ENCODE data around the gene OST4.

The OST4 gene

DNA sequence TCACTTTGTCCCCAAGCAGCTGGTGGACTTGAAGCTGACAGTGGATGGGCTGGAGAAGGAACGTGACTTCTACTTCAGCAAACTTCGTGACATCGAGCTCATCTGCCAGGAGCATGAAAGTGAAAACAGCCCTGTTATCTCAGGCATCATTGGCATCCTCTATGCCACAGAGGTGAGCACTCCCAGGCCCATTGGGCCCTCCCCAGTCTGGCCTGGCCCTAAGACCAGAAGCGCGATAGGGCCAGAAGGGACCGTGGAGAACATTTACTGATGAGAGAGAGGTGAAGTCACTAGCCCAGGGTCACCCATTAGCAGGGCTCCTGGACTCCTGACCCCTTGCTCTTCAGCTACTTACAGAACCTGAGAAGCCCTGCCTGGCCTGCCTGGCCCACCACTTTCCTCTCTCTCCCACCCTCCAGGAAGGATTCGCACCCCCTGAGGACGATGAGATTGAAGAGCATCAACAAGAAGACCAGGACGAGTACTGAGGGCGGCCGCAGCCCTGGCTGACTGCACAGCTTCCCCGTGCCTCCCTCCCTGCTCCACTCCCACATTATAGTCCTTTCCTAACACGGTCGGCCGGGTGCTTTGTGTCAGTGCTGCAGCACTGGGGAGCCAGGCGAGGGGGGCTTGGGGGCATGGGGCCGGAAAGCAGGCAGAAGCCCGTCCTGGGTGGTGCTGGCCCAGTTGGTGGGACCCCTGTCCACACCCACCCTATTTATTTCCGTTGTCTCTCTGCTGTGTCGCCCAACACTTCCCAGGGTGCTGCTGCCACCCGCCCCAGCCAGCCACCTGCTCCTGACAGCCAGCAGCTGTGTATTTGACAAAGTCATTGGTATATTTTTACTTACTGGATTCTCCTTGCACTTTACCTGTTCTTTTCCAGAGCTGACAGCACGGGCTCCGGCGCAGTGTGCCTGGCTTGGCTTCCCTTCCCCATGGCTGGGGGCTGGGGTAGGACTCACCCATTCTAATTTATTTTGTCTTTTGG, 45.3 kb downstream of the OST4 start:
- no peak for DNase-seq (ENCODE audit: low read depth in 2 of 2)

DNA sequence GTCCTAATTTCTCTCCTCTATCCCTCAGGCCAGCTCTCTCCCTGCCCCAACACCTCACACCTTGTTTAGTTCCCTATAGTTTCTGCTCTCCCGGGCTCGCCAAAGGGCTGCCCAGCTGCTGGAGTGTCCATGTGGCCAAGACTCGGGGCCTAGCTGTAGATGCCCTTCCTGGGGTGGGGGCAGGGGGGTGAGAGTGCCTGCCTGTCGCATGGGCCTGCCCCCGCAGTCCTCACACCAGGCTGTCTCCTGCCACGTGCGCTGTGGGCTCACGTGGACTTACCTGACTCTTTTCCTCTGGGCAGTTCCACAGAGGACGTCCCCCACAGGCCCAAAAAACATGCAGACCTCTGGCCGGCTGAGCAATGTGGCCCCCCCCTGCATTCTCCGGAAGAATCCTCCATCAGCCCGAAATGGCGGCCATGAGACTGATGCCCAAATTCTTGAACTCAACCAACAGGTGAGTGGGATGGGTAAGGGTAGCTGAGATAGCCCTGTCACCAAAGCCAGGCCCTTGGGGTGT, 46.1 kb downstream of the OST4 start:
- no peak for DNase-seq (ENCODE audit: low read depth in 2 of 2)

DNA sequence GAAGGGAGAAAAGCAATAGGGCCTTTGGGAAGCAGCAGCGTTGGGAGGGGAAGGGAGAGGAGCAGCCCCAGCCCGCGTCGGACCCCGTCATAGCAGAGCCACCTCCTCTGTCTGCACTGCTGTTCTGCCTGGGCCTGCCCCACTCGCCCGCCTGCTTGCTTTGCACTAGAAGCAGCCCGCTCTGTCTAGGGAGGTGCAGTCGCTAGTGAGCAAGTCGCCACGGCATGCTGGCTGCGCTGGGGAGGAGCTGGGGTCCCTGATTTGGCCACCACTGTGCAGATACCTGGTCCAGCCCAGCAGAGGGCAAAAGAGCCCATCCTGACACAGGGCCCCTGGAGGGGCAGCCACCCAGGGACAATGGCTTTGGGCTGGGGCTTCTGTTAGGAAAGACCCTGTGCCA, 46.6 kb downstream of the OST4 start:
- DNase-seq (ENCODE audit: low read depth in 2 of 2) = no peak

DNA sequence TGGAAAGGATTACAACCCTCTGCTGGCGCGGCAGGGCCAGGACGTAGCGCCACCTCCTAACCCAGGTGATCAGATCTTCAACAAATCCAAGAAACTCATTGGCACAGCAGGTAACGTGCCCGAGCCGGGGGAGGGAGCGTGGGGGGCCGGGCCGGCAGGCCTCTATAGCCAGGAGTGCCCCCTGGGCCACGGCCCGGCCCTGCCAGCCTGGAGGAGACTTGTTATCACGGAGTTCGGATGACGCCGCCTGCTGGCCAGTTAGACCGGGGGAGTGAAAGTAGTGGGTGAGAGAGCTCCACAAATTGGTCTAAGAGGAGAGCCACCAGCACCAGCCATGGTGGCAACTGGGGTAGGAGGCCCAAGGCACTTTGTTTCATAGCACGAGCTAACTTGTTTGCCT, 47.3 kb downstream of the OST4 start:
- DNase-seq (ENCODE audit: low read depth in 2 of 2) = no peak

DNA sequence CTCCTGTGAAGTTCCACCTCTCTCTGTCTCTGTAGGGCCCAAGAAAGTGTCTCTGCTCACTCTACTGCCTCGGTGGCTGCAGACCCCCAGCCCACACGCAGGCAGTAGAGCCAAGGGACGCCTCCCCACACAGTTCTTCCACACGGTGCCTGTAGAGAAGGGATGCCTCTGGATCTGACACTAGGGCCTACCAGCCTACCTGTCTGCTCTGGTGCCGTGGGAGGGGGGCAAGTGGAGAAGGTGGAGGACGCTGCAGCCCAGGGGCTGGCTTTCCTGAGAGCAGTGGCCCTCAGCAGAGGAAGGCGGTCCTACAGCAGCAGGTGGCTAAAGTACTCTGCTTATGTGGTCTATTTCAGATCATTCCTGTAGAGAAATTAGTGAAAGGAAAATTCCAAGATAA, 47.7 kb downstream of the OST4 start:
- DNase-seq (ENCODE audit: low read depth in 2 of 2) = no peak

DNA sequence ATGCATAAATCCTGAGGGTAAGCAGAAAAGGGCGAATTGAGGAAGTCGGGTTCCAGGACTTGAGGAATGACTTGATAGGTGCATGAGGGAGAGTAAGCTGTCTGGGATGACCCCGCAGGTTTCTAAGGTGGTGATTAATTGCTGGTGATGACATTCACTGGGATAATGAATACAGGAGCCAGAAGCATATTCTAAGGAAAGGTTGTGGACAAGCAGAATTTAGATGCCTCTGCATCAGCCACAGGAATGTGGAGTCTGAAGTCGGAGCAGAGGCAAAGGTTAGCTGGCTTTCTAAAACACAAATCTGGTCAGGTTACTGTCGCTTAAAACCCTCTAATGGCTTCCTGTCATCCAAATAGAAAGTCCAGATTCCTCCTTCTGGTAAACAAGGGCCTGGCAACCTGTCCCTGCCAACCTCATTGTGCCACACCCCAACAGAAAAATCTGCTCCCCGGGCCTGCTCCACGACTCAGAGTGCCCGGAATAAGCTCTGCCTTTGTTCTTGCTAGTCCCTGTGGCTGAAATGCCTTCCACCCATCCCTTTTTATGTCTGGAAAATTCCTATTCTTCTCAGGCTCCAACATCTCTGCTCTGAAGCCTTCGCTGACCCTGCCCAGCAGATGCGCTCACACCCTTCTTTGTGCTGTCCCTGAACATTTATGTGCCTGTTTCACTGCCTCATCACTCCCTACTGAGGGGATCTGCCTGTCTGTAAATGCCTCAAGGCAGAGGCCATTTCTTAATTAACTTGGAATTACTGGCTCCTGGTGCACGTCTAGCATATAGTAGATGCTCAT, 50.0 kb downstream of the OST4 start:
- no peak for DNase-seq (ENCODE audit: low read depth in 2 of 2)

All from stimulated activated CD8-positive, alpha-beta memory T cell treated with anti-CD3 and anti-CD28 coated beads, Interleukin-15, amount 100 ng/mL, for 48 hours (primary cell).